HG02885 (cell line): ENCODE measurements around the gene ZSCAN30.
"Not testable (repeated sequence)": the region's sequence is repeated elsewhere in the genome, so short reads cannot be mapped to it uniquely, and the experiment has no call there.

Experiments used
- ATAC-seq: cut with Tn5 transposase; IDR thresholded peaks from one replicate; pipeline ENCODE4 v1.9.1; 2021; ENCODE audit warnings: mild to moderate bottlenecking; ENCODE audit not compliant: unreplicated experiment, poor library complexity

The ZSCAN30 gene

GRCh38 chr18:35240664-35241447 is 49.2 kb downstream of the ZSCAN30 start, which contains the start of gene ZNF397:
ZNF397 (plus strand) TSS chr18:35241034; CDS start chr18:35242471, 1,437 bp downstream.
- ATAC-seq, result peak; percentile 100

GRCh38 chr18:35239314-35239713 is 50.7 kb downstream of the ZSCAN30 start:
- no peak for ATAC-seq

- ATAC-seq, result no peak
These were observed 53.3 kb downstream of the ZSCAN30 start for GRCh38 chr18:35236571-35237363.

GRCh38 chr18:35231052-35231451 is 59.0 kb downstream of the ZSCAN30 start:
- ATAC-seq, result peak; percentile 96

GRCh38 chr18:35227254-35227653 is 62.8 kb downstream of the ZSCAN30 start:
- ATAC-seq, result no peak

- ATAC-seq, result no peak
These were observed 66.2 kb downstream of the ZSCAN30 start for GRCh38 chr18:35223797-35224196.

- ATAC-seq, result no peak
These were observed 69.6 kb downstream of the ZSCAN30 start for GRCh38 chr18:35220424-35220823.

- ATAC-seq, result not testable (repeated sequence)
These were observed 70.7 kb downstream of the ZSCAN30 start for GRCh38 chr18:35219331-35219730.

GRCh38 chr18:35216611-35217010 is 73.4 kb downstream of the ZSCAN30 start:
- ATAC-seq, result not testable (repeated sequence)

- no peak for ATAC-seq
These were observed 75.0 kb downstream of the ZSCAN30 start for GRCh38 chr18:35215026-35215425.

- ATAC-seq, result not testable (repeated sequence)
These were observed 84.1 kb downstream of the ZSCAN30 start for GRCh38 chr18:35205746-35206458.

GRCh38 chr18:35205199-35205712 is 84.8 kb downstream of the ZSCAN30 start:
- no peak for ATAC-seq

GRCh38 chr18:35203067-35203466 is 87.0 kb downstream of the ZSCAN30 start:
- no peak for ATAC-seq

GRCh38 chr18:35201256-35201931 is 88.6 kb downstream of the ZSCAN30 start:
- ATAC-seq, result no peak
